A673 (cell line): ENCODE results near the gene MYCT1.
"Not testable (repeated sequence)": the region's sequence is repeated elsewhere in the genome, so short reads cannot be mapped to it uniquely, and the experiment has no call there.

ENCODE experiments used
- CTCF ChIP-seq: fragments of 300-800, 200-600 bp; sonication (generic); conservative IDR thresholded peaks from 2 replicates; pipeline ENCODE4 v1.5.1; 2017; ENCODE audit warnings: low read depth, mild to moderate bottlenecking, antibody characterized with exemption, low read length, moderate library complexity, mixed read lengths
- EZH2 ChIP-seq: fragments of 200-600 bp; sonication (generic); IDR thresholded peaks from 2 replicates; pipeline ENCODE4 v1.6.1; 2017; ENCODE audit warnings: borderline replicate concordance, low read depth, mild to moderate bottlenecking, mixed read lengths, antibody characterized with exemption, low read length; ENCODE audit not compliant: poor library complexity, severe bottlenecking

GRCh38 chr6:152703750-152704149 is 6.1 kb downstream of the MYCT1 start:
- not testable (repeated sequence) for TF ChIP-seq CTCF, EZH2
